Lower leg skin (tissue), 3 donors: ENCODE measurements around the gene FBXL3.

Source experiments
- CTCF ChIP-seq, 3 donors: fragments of 450-650 bp; IDR thresholded peaks; one replicate each; pipeline ENCODE4 v1.5.1; 2016; ENCODE audit warnings: antibody characterized with exemption in 3 of 3, mild to moderate bottlenecking in 3 of 3, moderate library complexity in 2 of 3
- POLR2A ChIP-seq, 2 donors: fragments of 450-650 bp; IDR thresholded peaks; one replicate each; pipeline ENCODE4 v1.6.1; 2016 to 2017; ENCODE audit warnings: antibody characterized with exemption in 2 of 2, mild to moderate bottlenecking in 1 of 2, moderate library complexity in 1 of 2

- TF ChIP-seq CTCF (IDR thresholded peaks at IDR 0.05) (no peak), POLR2A (IDR thresholded peaks at IDR 0.05) (no peak)
These were observed 6.9 kb upstream of the FBXL3 start for GRCh38 chr13:77033717-77034302.
